ENCODE results near the gene LTBP1. TPM values are rescaled to one million over a fixed set of nuclear protein-coding genes. Genes with fewer than 3 reads are reported as not detected.

The LTBP1 gene
- total RNA-seq, 1 donor from 2014 or later = 0.07 TPM

- Mint-ChIP-seq H3K4me3 (no peak overlapping the region), H3K27me3 (peaks cover 7% of the 10 kb centered on the region), H3K4me1 (peaks cover 6% of the 10 kb centered on the region), H3K36me3 (ENCODE audit: low read depth) (no peaks in the 10 kb centered on the region), H3K9me3 (no peaks in the 10 kb centered on the region), H3K27ac (no peak overlapping the region)
- POLR2A ChIA-PET = no interaction called here
- intact Hi-C loops (cut with micrococcal nuclease) = no loop called here
- TF ChIP-seq, protein P1, sequence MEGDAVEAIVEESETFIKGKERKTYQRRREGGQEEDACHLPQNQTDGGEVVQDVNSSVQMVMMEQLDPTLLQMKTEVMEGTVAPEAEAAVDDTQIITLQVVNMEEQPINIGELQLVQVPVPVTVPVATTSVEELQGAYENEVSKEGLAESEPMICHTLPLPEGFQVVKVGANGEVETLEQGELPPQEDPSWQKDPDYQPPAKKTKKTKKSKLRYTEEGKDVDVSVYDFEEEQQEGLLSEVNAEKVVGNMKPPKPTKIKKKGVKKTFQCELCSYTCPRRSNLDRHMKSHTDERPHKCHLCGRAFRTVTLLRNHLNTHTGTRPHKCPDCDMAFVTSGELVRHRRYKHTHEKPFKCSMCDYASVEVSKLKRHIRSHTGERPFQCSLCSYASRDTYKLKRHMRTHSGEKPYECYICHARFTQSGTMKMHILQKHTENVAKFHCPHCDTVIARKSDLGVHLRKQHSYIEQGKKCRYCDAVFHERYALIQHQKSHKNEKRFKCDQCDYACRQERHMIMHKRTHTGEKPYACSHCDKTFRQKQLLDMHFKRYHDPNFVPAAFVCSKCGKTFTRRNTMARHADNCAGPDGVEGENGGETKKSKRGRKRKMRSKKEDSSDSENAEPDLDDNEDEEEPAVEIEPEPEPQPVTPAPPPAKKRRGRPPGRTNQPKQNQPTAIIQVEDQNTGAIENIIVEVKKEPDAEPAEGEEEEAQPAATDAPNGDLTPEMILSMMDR (IDR thresholded peaks at IDR 0.05) = no peak
- DNase-seq (no peak), ATAC-seq (ENCODE audit: low read depth) (no peak)
- CTCF ChIA-PET = no interaction called here
Measured at GRCh38 chr2:33213244-33213643, 266.5 kb downstream of the LTBP1 start.

DNA sequence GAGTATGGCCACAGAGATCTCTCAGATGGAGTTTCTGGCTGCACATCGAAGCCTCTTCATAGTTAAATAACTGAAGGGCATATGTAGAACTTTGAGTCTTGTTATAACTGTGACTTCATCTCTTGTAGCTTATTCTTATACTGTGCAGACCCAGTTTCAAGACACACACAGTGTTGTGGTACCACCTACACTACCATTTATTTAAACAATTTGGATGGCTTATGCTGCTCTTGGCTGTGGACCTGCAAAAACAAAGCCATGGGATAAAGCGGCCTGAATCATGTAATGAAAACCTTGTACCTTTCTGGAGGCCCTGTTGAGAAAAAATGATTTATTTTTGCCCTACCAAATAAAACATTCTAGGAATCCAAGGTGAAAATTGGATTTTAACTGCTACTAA is 266.9 kb downstream of the LTBP1 start:
- ATAC-seq (ENCODE audit: low read depth) = no peak
- peaks cover 6% of the 10 kb centered on the region for H3K4me1 Mint-ChIP-seq
- ChIA-PET CTCF (no interaction called here), POLR2A (no interaction called here)
- DNase-seq = no peak
- H3K27me3 Mint-ChIP-seq = peaks cover 3% of the 10 kb centered on the region
- no peak overlapping the region for H3K4me3 Mint-ChIP-seq
- no peaks in the 10 kb centered on the region for H3K36me3 Mint-ChIP-seq (ENCODE audit: low read depth)
- TF ChIP-seq, protein P1 (IDR thresholded peaks at IDR 0.05) = no peak
- H3K9me3 Mint-ChIP-seq = no peaks in the 10 kb centered on the region
- H3K27ac Mint-ChIP-seq = no peak overlapping the region
- intact Hi-C loops (cut with micrococcal nuclease) = no loop called here

DNA sequence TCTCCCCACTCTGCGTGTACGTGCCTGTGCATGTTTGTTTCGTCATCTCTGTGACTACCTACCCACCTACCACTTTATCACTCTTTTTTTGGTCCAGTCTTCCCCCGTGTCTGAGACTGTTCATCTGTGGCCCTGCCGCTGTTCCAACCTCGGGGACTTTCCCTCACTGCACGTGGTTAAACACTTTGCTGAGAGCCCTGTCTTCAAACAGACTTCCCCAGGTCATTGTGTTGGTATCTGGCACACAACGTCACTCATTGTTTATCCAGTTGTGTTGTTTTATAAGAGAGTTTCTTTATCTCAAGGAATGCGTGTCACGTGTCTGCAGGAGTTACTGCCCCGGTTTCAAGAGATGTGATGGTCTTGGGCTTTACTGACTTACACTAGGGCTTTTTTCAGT is 267.7 kb downstream of the LTBP1 start:
- peak overlapping the region; percentile 40 for H3K4me3 Mint-ChIP-seq
- peak; percentile 49 for ATAC-seq (ENCODE audit: low read depth)
- TF ChIP-seq, protein P1 (IDR thresholded peaks at IDR 0.05) = no peak
- H3K9me3 Mint-ChIP-seq = no peaks in the 10 kb centered on the region
- H3K36me3 Mint-ChIP-seq (ENCODE audit: low read depth) = no peaks in the 10 kb centered on the region
- CTCF ChIA-PET = no interaction called here
- H3K27ac Mint-ChIP-seq = no peak overlapping the region
- intact Hi-C loops (cut with micrococcal nuclease) = no loop called here
- H3K4me1 Mint-ChIP-seq = peaks cover 6% of the 10 kb centered on the region
- POLR2A ChIA-PET = no interaction called here
- no peak for DNase-seq
- H3K27me3 Mint-ChIP-seq = peaks cover 9% of the 10 kb centered on the region

GRCh38 chr2:33214857-33215256 is 268.1 kb downstream of the LTBP1 start:
- no peak for ATAC-seq (ENCODE audit: low read depth)
- TF ChIP-seq, protein P1 (IDR thresholded peaks at IDR 0.05) = no peak
- CTCF ChIA-PET = no interaction called here
- intact Hi-C loops (cut with micrococcal nuclease) = no loop called here
- DNase-seq = no peak
- Mint-ChIP-seq H3K27ac (no peak overlapping the region), H3K4me1 (peaks cover 6% of the 10 kb centered on the region), H3K4me3 (peak overlapping the region; percentile 40), H3K9me3 (no peaks in the 10 kb centered on the region), H3K27me3 (peaks cover 12% of the 10 kb centered on the region), H3K36me3 (ENCODE audit: low read depth) (no peaks in the 10 kb centered on the region)
- POLR2A ChIA-PET = no interaction called here

DNA sequence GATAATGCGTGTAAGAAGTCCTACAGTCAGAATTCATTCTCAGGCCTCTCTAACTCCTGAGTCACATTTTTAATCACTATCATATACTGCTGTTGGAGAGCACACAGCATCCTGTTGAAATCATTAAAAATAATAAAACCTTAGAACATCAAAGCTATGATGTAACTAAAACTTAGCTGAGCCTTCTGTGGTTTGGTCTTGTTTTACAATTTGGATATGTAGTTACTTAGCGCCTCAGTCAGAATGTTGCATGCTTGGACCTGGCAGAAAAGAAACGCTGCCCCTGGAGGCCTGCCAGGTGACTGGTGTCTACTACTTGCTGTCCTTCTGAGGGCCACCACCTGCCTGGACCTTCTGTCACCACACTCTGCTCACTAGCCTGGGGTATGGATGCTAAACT is 268.5 kb downstream of the LTBP1 start:
- Mint-ChIP-seq H3K27me3 (peaks cover 12% of the 10 kb centered on the region), H3K4me3 (no peak overlapping the region), H3K4me1 (peaks cover 6% of the 10 kb centered on the region), H3K36me3 (ENCODE audit: low read depth) (no peaks in the 10 kb centered on the region), H3K27ac (no peak overlapping the region), H3K9me3 (no peaks in the 10 kb centered on the region)
- ChIA-PET POLR2A (no interaction called here), CTCF (no interaction called here)
- TF ChIP-seq, protein P1 (IDR thresholded peaks at IDR 0.05) = no peak
- ATAC-seq (ENCODE audit: low read depth) = no peak
- DNase-seq = no peak
- intact Hi-C loops (cut with micrococcal nuclease) = no loop called here

Data from activated B cell treated with CpG ODN at 0.5 μM for 24 hours (primary cell).